HG03280 (cell line): ENCODE data around the gene TSSC4.

Experiments
- ATAC-seq: cut with Tn5 transposase; IDR thresholded peaks from one replicate; pipeline ENCODE4 v1.9.1; 2021; ENCODE audit warnings: mild to moderate bottlenecking, moderate library complexity; ENCODE audit not compliant: unreplicated experiment

Gene TSSC4

GRCh38 chr11:2446590-2447252 is 46.2 kb downstream of the TSSC4 start:
- ATAC-seq = no peak

- no peak for ATAC-seq
Observed at GRCh38 chr11:2447253-2447950, 46.9 kb downstream of the TSSC4 start.

GRCh38 chr11:2447951-2448650 is 47.6 kb downstream of the TSSC4 start:
- ATAC-seq = no peak

- ATAC-seq = no peak
Observed at GRCh38 chr11:2448661-2449547, 48.4 kb downstream of the TSSC4 start.

GRCh38 chr11:2449548-2450320 is 49.2 kb downstream of the TSSC4 start:
- no peak for ATAC-seq

GRCh38 chr11:2450321-2451041 is 49.9 kb downstream of the TSSC4 start:
- no peak for ATAC-seq

GRCh38 chr11:2451336-2451735 is 50.8 kb downstream of the TSSC4 start:
- ATAC-seq = no peak

GRCh38 chr11:2451916-2452315 is 51.4 kb downstream of the TSSC4 start:
- ATAC-seq = no peak

- no peak for ATAC-seq
Observed at GRCh38 chr11:2452321-2453012, 51.9 kb downstream of the TSSC4 start.

- no peak for ATAC-seq
Observed at GRCh38 chr11:2453436-2453835, 52.9 kb downstream of the TSSC4 start.
